GM06990 (cell line): ENCODE data around the gene NPAS4.
"Not testable (repeated sequence)": the region's sequence is repeated elsewhere in the genome, so short reads cannot be mapped to it uniquely, and the experiment has no call there.

ENCODE experiments used
- DNase-seq: peaks from one replicate; pipeline ENCODE4 v3.0.0-alpha.2; 2011; ENCODE audit not compliant: insufficient read length; ENCODE audit errors: extremely low read depth
- H3K27me3 ChIP-seq: replicated peaks from 2 replicates; pipeline ENCODE4 v1.6.0; 2011; ENCODE audit warnings: low read length; ENCODE audit not compliant: control insufficient read depth, insufficient read depth
- H3K36me3 ChIP-seq: 2 replicates; pipeline ENCODE4 v1.5.1; 2011; ENCODE audit warnings: low read length; ENCODE audit not compliant: control insufficient read depth, insufficient read depth
- H3K4me3 ChIP-seq: replicated peaks from 2 replicates; pipeline ENCODE4 v1.5.1; 2011; ENCODE audit warnings: low read depth, mild to moderate bottlenecking, control low read depth, low read length
- TF ChIP-seq, protein P1 (sequence below): IDR thresholded peaks from 2 replicates; pipeline ENCODE4 v1.5.1; 2011; ENCODE audit warnings: low read length, control low read depth, mild to moderate bottlenecking, inconsistent platforms; ENCODE audit not compliant: insufficient read depth, poor library complexity, severe bottlenecking

The NPAS4 gene

GRCh38 chr11:66457826-66458225 lies 37.0 kb downstream of the NPAS4 start:
- Histone ChIP-seq H3K4me3 (no peak overlapping the region), H3K36me3 (no peaks in the 10 kb centered on the region), H3K27me3 (no peaks in the 10 kb centered on the region; the same call in 1 of the 2 replicates)
- DNase-seq = no peak
- TF ChIP-seq, protein P1, sequence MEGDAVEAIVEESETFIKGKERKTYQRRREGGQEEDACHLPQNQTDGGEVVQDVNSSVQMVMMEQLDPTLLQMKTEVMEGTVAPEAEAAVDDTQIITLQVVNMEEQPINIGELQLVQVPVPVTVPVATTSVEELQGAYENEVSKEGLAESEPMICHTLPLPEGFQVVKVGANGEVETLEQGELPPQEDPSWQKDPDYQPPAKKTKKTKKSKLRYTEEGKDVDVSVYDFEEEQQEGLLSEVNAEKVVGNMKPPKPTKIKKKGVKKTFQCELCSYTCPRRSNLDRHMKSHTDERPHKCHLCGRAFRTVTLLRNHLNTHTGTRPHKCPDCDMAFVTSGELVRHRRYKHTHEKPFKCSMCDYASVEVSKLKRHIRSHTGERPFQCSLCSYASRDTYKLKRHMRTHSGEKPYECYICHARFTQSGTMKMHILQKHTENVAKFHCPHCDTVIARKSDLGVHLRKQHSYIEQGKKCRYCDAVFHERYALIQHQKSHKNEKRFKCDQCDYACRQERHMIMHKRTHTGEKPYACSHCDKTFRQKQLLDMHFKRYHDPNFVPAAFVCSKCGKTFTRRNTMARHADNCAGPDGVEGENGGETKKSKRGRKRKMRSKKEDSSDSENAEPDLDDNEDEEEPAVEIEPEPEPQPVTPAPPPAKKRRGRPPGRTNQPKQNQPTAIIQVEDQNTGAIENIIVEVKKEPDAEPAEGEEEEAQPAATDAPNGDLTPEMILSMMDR = no peak

- no peak overlapping the region for H3K4me3 ChIP-seq
- no peaks in the 10 kb centered on the region for H3K36me3 ChIP-seq
- TF ChIP-seq, protein P1 = no peak
- peak; percentile 49 for DNase-seq
- no peaks in the 10 kb centered on the region for H3K27me3 ChIP-seq
Observed at GRCh38 chr11:66459138-66459778, 38.4 kb downstream of the NPAS4 start.

GRCh38 chr11:66462010-66462409 lies 41.2 kb downstream of the NPAS4 start:
- no peaks in the 10 kb centered on the region for H3K27me3 ChIP-seq
- H3K36me3 ChIP-seq = no peaks in the 10 kb centered on the region
- TF ChIP-seq, protein P1 = no peak
- DNase-seq = no peak
- H3K4me3 ChIP-seq = no peak overlapping the region

DNA sequence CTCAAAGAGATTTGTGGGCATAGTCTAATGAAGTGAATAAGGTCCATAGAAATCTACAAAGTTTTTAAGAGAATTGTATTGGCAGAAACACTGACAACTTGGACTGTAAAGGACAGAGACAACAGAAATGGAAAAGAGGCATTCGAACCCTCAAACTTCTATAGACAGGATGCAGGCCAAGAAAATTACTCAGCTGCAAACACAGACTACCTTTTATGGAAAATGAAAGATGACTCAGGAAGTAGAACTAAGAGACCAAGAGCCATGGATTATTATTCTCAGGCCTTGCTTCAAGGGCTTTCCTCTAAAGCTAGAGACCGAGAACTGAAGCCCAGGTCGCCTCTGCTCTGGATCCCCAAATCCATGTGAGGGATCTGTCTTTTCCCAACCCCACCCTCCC lies 42.1 kb downstream of the NPAS4 start:
- H3K27me3 ChIP-seq = no peaks in the 10 kb centered on the region
- TF ChIP-seq, protein P1 = no peak
- no peaks in the 10 kb centered on the region for H3K36me3 ChIP-seq
- H3K4me3 ChIP-seq = no peak overlapping the region
- DNase-seq = no peak

DNA sequence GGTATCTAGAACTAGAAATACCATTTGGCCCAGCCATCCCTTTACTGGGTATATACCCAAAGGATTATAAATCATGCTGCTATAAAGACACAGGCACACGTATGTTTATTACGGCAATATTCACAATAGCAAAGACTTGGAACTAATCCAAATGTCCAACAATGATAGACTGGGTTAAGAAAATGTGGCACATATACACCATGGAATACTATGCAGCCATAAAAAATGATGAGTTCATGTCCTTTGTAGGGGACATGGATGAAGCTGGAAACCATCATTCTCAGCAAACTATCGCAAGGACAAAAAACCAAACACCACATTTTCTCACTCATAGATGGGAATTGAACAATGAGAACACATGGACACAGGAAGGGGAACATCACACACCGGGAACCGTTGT lies 43.3 kb downstream of the NPAS4 start:
- H3K36me3 ChIP-seq, H3K27me3 ChIP-seq, H3K4me3 ChIP-seq, DNase-seq: not testable (repeated sequence)

DNA sequence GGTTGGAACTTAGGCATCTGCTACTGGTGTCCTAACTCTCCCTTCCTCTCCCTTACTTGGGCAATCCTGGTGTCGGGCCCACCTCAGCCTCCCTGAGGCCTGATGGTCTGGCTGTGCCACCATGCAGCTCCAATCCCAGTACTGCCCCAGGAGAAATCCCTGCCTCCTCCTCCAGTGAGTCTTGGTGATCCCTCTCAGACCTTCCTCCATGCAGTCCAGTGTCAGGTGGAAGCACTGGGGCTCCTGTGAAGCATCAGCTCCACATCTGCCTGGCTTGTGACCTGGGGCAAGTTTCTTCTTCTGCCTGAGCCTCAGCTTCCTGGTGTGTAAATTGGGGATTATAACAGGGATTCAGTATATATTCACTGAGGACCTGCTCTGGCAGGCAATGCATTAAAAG lies 44.1 kb downstream of the NPAS4 start:
- DNase-seq = no peak
- TF ChIP-seq, protein P1 = no peak
- Histone ChIP-seq H3K27me3 (no peaks in the 10 kb centered on the region), H3K4me3 (no peak overlapping the region), H3K36me3 (no peaks in the 10 kb centered on the region)
